NCI-H524 (cell line): ENCODE measurements around the gene LRRC31.

ENCODE experiments used
- DNase-seq, 2 experiments: peaks; one replicate each; lab custom pipeline; 2025; lab: John Stamatoyannopoulos, UW

The LRRC31 gene

GRCh38 chr3:169863458-169863899, 6.3 kb downstream of the LRRC31 start:
- DNase-seq, result peak; percentile 53 to 80

- no peak for DNase-seq
Measured at GRCh38 chr3:169861871-169862270, 7.9 kb downstream of the LRRC31 start.

GRCh38 chr3:169857811-169858210, 11.9 kb downstream of the LRRC31 start:
- no peak for DNase-seq

- DNase-seq, result no peak
Measured at GRCh38 chr3:169855514-169855913, 14.2 kb downstream of the LRRC31 start.

GRCh38 chr3:169850618-169851017, 19.1 kb downstream of the LRRC31 start:
- DNase-seq, result no peak

- no peak for DNase-seq
Measured at GRCh38 chr3:169848741-169849140, 21.0 kb downstream of the LRRC31 start.

GRCh38 chr3:169847896-169848295, 21.8 kb downstream of the LRRC31 start:
- DNase-seq, result peak; percentile 64 to 90

GRCh38 chr3:169846458-169847193, 23.1 kb downstream of the LRRC31 start:
- no peak for DNase-seq

GRCh38 chr3:169842960-169843359, 26.8 kb downstream of the LRRC31 start:
- DNase-seq, result no peak

GRCh38 chr3:169841171-169841570, 28.6 kb downstream of the LRRC31 start:
- DNase-seq, result no peak

GRCh38 chr3:169838511-169839030, 31.2 kb downstream of the LRRC31 start:
- no peak for DNase-seq

GRCh38 chr3:169836942-169837275, 32.8 kb downstream of the LRRC31 start:
- no peak for DNase-seq

- peak in 1 of 2 experiments; percentile 34 for DNase-seq
Measured at GRCh38 chr3:169836078-169836941, 33.4 kb downstream of the LRRC31 start.

- DNase-seq, result no peak
Measured at GRCh38 chr3:169835533-169835932, 34.2 kb downstream of the LRRC31 start.

GRCh38 chr3:169827712-169828111, 42.0 kb downstream of the LRRC31 start:
- DNase-seq, result no peak

- DNase-seq, result no peak
Measured at GRCh38 chr3:169825316-169825715, 44.4 kb downstream of the LRRC31 start.

- no peak for DNase-seq
Measured at GRCh38 chr3:169822983-169823382, 46.8 kb downstream of the LRRC31 start.

GRCh38 chr3:169822540-169822939, 47.2 kb downstream of the LRRC31 start:
- DNase-seq, result no peak

- DNase-seq, result no peak
Measured at GRCh38 chr3:169822091-169822490, 47.6 kb downstream of the LRRC31 start.

- DNase-seq, result peak in 1 of 2 experiments; percentile 52
Measured at GRCh38 chr3:169818316-169818715, 51.4 kb downstream of the LRRC31 start.

- DNase-seq, result no peak
Measured at GRCh38 chr3:169815590-169816150, 54.1 kb downstream of the LRRC31 start.

- DNase-seq, result peak; percentile 41 to 69
Measured at GRCh38 chr3:169813757-169814517, 55.8 kb downstream of the LRRC31 start.
